ENCODE results near the gene ZBTB16. TPM values are rescaled to one million over a fixed set of nuclear protein-coding genes. Genes with fewer than 3 reads are reported as not detected.

Gene ZBTB16
- total and polyA plus RNA-seq, 2 of the 13 experiments (the other 11 are each of a cell fraction or from before 2014, with no cell fraction given), result not detected

GRCh38 chr11:114036147-114036811, 23.2 kb upstream of the ZBTB16 start (continued):
- TF ChIP-seq RERE (CRISPR knock-in tag; IDR thresholded peaks at IDR 0.05; ENCODE audit: low read depth) (no peak), ELF3 (CRISPR knock-in tag; IDR thresholded peaks at IDR 0.05) (peak; percentile 26; the same call in 1 of the 2 replicates), CTCF (CRISPR knock-in tag; IDR thresholded peaks at IDR 0.05) (peak; percentile 96), HOXA9 (CRISPR knock-in tag; IDR thresholded peaks at IDR 0.05; ENCODE audit: borderline replicate concordance) (no peak), ZNF317 (CRISPR knock-in tag; IDR thresholded peaks at IDR 0.05) (0 out of 2 replicates have a peak, but pooled peaks have one; percentile 23), SOX6 (IDR thresholded peaks at IDR 0.05) (no peak), SOX6 (CRISPR knock-in tag; IDR thresholded peaks at IDR 0.05) (peak; percentile 49; the same call in 1 of the 2 replicates), ZNF296 (CRISPR knock-in tag; conservative IDR thresholded peaks at IDR 0.05) (no peak), PRMT3 (CRISPR knock-in tag; IDR thresholded peaks at IDR 0.05; ENCODE audit: borderline replicate concordance, low read depth) (no peak), ZSCAN31 (CRISPR knock-in tag; IDR thresholded peaks at IDR 0.05; ENCODE audit: low read depth) (0 out of 2 replicates have a peak, but pooled peaks have one; percentile 43), MED1 (CRISPR knock-in tag; IDR thresholded peaks at IDR 0.05) (0 out of 2 replicates have a peak, but pooled peaks have one; percentile 14), ZNF776 (CRISPR knock-in tag; IDR thresholded peaks at IDR 0.05) (0 out of 2 replicates have a peak, but pooled peaks have one; percentile 38), ZNF580 (CRISPR knock-in tag; IDR thresholded peaks at IDR 0.05; ENCODE audit: borderline replicate concordance, low read depth) (no peak; the same call in 1 of the 2 replicates), LCORL (IDR thresholded peaks at IDR 0.05) (no peak), LCORL (CRISPR knock-in tag; IDR thresholded peaks at IDR 0.05) (peak; percentile 81)

All from HepG2 (cell line).